A549 (cell line): Measurements from ENCODE around the gene GABRD. TPM values are rescaled to one million over a fixed set of nuclear protein-coding genes. Genes with fewer than 3 reads are reported as not detected.

Experiments
- ATAC-seq, 2 experiments: fragments of 200-7000 bp in 1 of 2; fragments of >200 bp in 1 of 2; cut with Nextera tagmentation in 1 of 2; cut with Tn5 transposase in 1 of 2; 3 replicates each; pipeline versions ENCODE4 v1.8.0 to v1.9.1; 2018 to 2020; ENCODE audit warnings: mild to moderate bottlenecking in 1 of 2, moderate library complexity in 1 of 2
- CTCF ChIA-PET: fragments of 300-600 bp; sonication (Branson Sonifier 250); formaldehyde crosslinking; extraction: SDS; loops from one replicate; lab custom pipeline; 2021; ENCODE audit warnings: antibody characterized with exemption, inconsistent platforms; lab: Yijun Ruan, JAX
- POLR2A ChIA-PET: fragments of 350-600 bp; formaldehyde crosslinking; extraction: SDS; loops from one replicate; lab custom pipeline; 2021; ENCODE audit warnings: antibody characterized with exemption, inconsistent platforms; lab: Yijun Ruan, JAX
- DNase-seq, 2 experiments: peaks; one replicate each; pipeline versions ENCODE4 v3.0.0 to v3.0.0-alpha.2; 2011 to 2016; ENCODE audit warnings: low read depth in 1 of 2, low spot score in 1 of 2
- FAIRE-seq: peaks from 2 replicates; lab custom pipeline; 2011; peaks lifted over from hg19 to GRCh38; lab: Jason Lieb, UNC
- H3K27ac ChIP-seq, 2 experiments: fragments of >200 bp; sonication (Bioruptor Twin); formaldehyde crosslinking; 3 replicates each; pipeline ENCODE4 v1.5.1; 2016 to 2017
- H3K4me1 ChIP-seq: fragments of >200 bp; sonication (Bioruptor Twin); formaldehyde crosslinking; 3 replicates; pipeline ENCODE4 v1.6.1; 2016
- H3K4me2 ChIP-seq: fragments of >200 bp; sonication (Bioruptor Twin); formaldehyde crosslinking; 3 replicates; pipeline ENCODE4 v1.6.1; 2016
- H3K4me3 ChIP-seq: fragments of >200 bp; sonication (Bioruptor Twin); formaldehyde crosslinking; 3 replicates; pipeline ENCODE4 v1.5.1; 2016
- H3K9me3 ChIP-seq: fragments of >200 bp; sonication (Bioruptor Twin); formaldehyde crosslinking; 3 replicates; pipeline ENCODE4 v1.6.1; 2016
- ATOH8 ChIP-seq: fragments of 250-450 bp; sonication (Bioruptor Pico); IDR thresholded peaks from 2 replicates; pipeline ENCODE4 v1.5.0; 2020; ENCODE audit warnings: low read depth, mild to moderate bottlenecking, moderate library complexity
- BHLHE40 ChIP-seq: IDR thresholded peaks from 2 replicates; pipeline ENCODE4 v1.6.1; 2012; ENCODE audit warnings: low read depth, low read length, inconsistent platforms
- CBX8 ChIP-seq: fragments of 200-600 bp; sonication (generic); IDR thresholded peaks from 2 replicates; pipeline ENCODE4 v1.6.1; 2016
- CEBPB ChIP-seq, 2 experiments: fragments of >200 bp in 1 of 2; sonication (Bioruptor Twin) in 1 of 2; formaldehyde crosslinking in 1 of 2; IDR thresholded peaks; 2 replicates each; pipeline ENCODE4 v1.6.1; 2012 to 2016
- CHD4 ChIP-seq: fragments of 200-600 bp; sonication (generic); IDR thresholded peaks from 2 replicates; pipeline ENCODE4 v1.6.1; 2016; ENCODE audit warnings: antibody characterized with exemption, mild to moderate bottlenecking, borderline replicate concordance
- CTCF ChIP-seq: fragments of >200 bp; sonication (Bioruptor Twin); formaldehyde crosslinking; IDR thresholded peaks from 3 replicates; pipeline ENCODE4 v1.5.1; 2016
- ELK1 ChIP-seq: fragments of 150-350 bp; IDR thresholded peaks from 2 replicates; pipeline ENCODE4 v1.6.1; 2014; ENCODE audit warnings: low read depth, mild to moderate bottlenecking, low read length
- ESRRA ChIP-seq: fragments of 150-350 bp; IDR thresholded peaks from 2 replicates; pipeline ENCODE4 v1.6.1; 2014; ENCODE audit warnings: mild to moderate bottlenecking, low read length, borderline replicate concordance
- FOSB ChIP-seq: fragments of 250-450 bp; sonication (Bioruptor Pico); IDR thresholded peaks from 2 replicates; pipeline ENCODE4 v1.5.0; 2020; ENCODE audit warnings: mild to moderate bottlenecking, moderate library complexity
- GATA3 ChIP-seq: IDR thresholded peaks from 2 replicates; pipeline ENCODE4 v1.6.1; 2012; ENCODE audit warnings: borderline replicate concordance
- HOXA7 ChIP-seq: fragments of 250-450 bp; sonication (Bioruptor Pico); IDR thresholded peaks from 2 replicates; pipeline ENCODE4 v1.5.0; 2020; ENCODE audit warnings: mild to moderate bottlenecking, moderate library complexity
- HOXB5 ChIP-seq: fragments of 250-450 bp; sonication (Bioruptor Pico); IDR thresholded peaks from 2 replicates; pipeline ENCODE4 v1.5.0; 2020; ENCODE audit warnings: mild to moderate bottlenecking, moderate library complexity
- JUN ChIP-seq, 2 experiments: fragments of >200 bp; sonication (Bioruptor Twin); formaldehyde crosslinking; IDR thresholded peaks; 2 replicates in 1 of 2; 3 replicates in 1 of 2; pipeline ENCODE4 v1.6.1; 2016 to 2017
- JUNB ChIP-seq: fragments of >200 bp; sonication (Bioruptor Twin); formaldehyde crosslinking; IDR thresholded peaks from 2 replicates; pipeline ENCODE4 v1.6.1; 2016
- KDM1A ChIP-seq: fragments of 200-600 bp; sonication (generic); IDR thresholded peaks from 2 replicates; pipeline ENCODE4 v1.6.1; 2016; ENCODE audit warnings: low read depth, mild to moderate bottlenecking
- KDM5A ChIP-seq: fragments of 200-600 bp; sonication (generic); IDR thresholded peaks from 2 replicates; pipeline ENCODE4 v1.6.1; 2016; ENCODE audit warnings: antibody characterized with exemption, mild to moderate bottlenecking
- MAFK ChIP-seq: fragments of 450-650 bp; IDR thresholded peaks from 2 replicates; pipeline ENCODE4 v1.6.1; 2014; ENCODE audit not compliant: partially characterized antibody
- MYC ChIP-seq: IDR thresholded peaks from 2 replicates; pipeline ENCODE4 v1.6.1; 2012; ENCODE audit warnings: mild to moderate bottlenecking, inconsistent platforms, low read length, improper control_type of control experiment, borderline replicate concordance
- NR3C1 ChIP-seq: fragments of >200 bp; sonication (Bioruptor Twin); formaldehyde crosslinking; IDR thresholded peaks from 3 replicates; pipeline ENCODE4 v1.6.1; 2017
- PHF8 ChIP-seq: fragments of 200-600 bp; sonication (generic); IDR thresholded peaks from 2 replicates; pipeline ENCODE4 v1.6.1; 2016; ENCODE audit warnings: low read depth, mild to moderate bottlenecking, antibody characterized with exemption, moderate library complexity, borderline replicate concordance
- POLR2AphosphoS2 ChIP-seq: conservative IDR thresholded peaks from 2 replicates; pipeline ENCODE4 v1.6.1; 2012; ENCODE audit warnings: low read length, improper control_type of control experiment, inconsistent platforms
- RARB ChIP-seq: fragments of 250-450 bp; sonication (Bioruptor Pico); IDR thresholded peaks from 2 replicates; pipeline ENCODE4 v1.8.0; 2021; ENCODE audit warnings: mild to moderate bottlenecking, moderate library complexity
- SREBF2 ChIP-seq: fragments of 450-650 bp; IDR thresholded peaks from 2 replicates; pipeline ENCODE4 v1.6.1; 2014; ENCODE audit warnings: mild to moderate bottlenecking, moderate library complexity
- USF2 ChIP-seq: fragments of 450-650 bp; IDR thresholded peaks from 2 replicates; pipeline ENCODE4 v1.6.1; 2014; ENCODE audit warnings: antibody characterized with exemption
- WGBS: methylation state at CpG from one replicate; pipeline ENCODE4 v1.1.6; 2017; ENCODE audit errors: missing lambda C conversion rate; 5-methylcytosine and 5-hydroxymethylcytosine counted together
- polyA plus RNA-seq, 4 experiments: library from polyadenylated mRNA; depleted of rRNA in 3 of 4; stranded (reverse); fragments of >200 nt; fragmentation: RNase III in 1 of 4; extraction: RNeasy Plus Mini Kit Qiagen cat#74134 plus additional on column Dnase treatment in 1 of 4; gene quantifications; 2 replicates in 3 of 4; 3 replicates in 1 of 4; pipeline ENCODE4 v1.2.3, GENCODE V29; 2011 to 2017
- TF ChIP-seq, protein P1 (sequence below): fragments of 250-450 bp; sonication (Bioruptor Pico); IDR thresholded peaks from 2 replicates; pipeline ENCODE4 v1.5.0; 2021; ENCODE audit warnings: mild to moderate bottlenecking, moderate library complexity, borderline replicate concordance

The GABRD gene
- polyA plus RNA-seq, 2 of the 4 experiments (the other 2 are of a cell fraction), result 0.12 to 0.52 TPM

- no peaks in the 10 kb centered on the region for H3K4me1 ChIP-seq
- H3K27ac ChIP-seq, result no peak overlapping the region
- ATAC-seq (no peak), DNase-seq (no peak), FAIRE-seq (no peak)
- no peaks in the 10 kb centered on the region for H3K9me3 ChIP-seq
- ChIA-PET POLR2A (no interaction called here), CTCF (interaction anchor here (1.0 kb wide), 1 partner anchor 20 kb away, joined by 4 read pairs; no protein-coding TSS in a partner anchor)
- TF ChIP-seq KDM5A (no peak), MYC (no peak), MAFK (no peak), RARB (CRISPR knock-in tag) (no peak), JUNB (no peak), ESRRA (no peak), ATOH8 (CRISPR knock-in tag) (no peak), PHF8 (no peak)
- TF ChIP-seq, protein P1, sequence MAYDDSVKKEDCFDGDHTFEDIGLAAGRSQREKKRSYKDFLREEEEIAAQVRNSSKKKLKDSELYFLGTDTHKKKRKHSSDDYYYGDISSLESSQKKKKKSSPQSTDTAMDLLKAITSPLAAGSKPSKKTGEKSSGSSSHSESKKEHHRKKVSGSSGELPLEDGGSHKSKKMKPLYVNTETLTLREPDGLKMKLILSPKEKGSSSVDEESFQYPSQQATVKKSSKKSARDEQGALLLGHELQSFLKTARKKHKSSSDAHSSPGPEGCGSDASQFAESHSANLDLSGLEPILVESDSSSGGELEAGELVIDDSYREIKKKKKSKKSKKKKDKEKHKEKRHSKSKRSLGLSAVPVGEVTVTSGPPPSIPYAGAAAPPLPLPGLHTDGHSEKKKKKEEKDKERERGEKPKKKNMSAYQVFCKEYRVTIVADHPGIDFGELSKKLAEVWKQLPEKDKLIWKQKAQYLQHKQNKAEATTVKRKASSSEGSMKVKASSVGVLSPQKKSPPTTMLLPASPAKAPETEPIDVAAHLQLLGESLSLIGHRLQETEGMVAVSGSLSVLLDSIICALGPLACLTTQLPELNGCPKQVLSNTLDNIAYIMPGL (CRISPR knock-in tag), result no peak
- H3K4me2 ChIP-seq, result no peak overlapping the region
- H3K4me3 ChIP-seq, result no peak overlapping the region
- WGBS, result 90% methylated on average over 3 of the region's 10 CpGs
Measured at GRCh38 chr1:2024451-2024850, 5.3 kb downstream of the GABRD start.

DNA sequence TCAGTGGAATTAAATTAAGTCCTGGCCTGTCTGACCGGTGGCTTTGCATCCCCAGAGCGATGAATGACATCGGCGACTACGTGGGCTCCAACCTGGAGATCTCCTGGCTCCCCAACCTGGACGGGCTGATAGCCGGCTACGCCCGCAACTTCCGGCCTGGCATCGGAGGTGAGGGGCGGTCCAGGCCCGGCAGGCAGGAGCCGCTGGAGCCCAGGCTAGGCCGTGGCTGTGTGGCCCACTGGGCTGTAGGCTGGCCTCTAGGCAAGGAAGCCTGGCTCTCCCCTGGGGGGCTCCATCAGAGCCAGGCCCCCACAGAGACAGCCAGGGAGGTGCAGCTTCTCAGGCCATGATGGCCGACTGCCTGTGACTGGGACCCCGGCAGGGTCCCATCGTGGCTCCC lies 5.7 kb downstream of the GABRD start:
- Histone ChIP-seq H3K4me1 (no peaks in the 10 kb centered on the region), H3K27ac (no peak overlapping the region), H3K9me3 (no peaks in the 10 kb centered on the region), H3K4me2 (no peak overlapping the region), H3K4me3 (no peak overlapping the region)
- POLR2A ChIA-PET, result no interaction called here
- ATAC-seq (no peak), FAIRE-seq (no peak), DNase-seq (no peak)
- CTCF ChIA-PET, result interaction anchor here (0.8 kb wide), 1 partner anchor 22 kb away, joined by 3 read pairs; no protein-coding TSS in a partner anchor
- 66% methylated on average over 3 of the region's 18 CpGs for WGBS
- TF ChIP-seq NR3C1, result no peak
- no peak for TF ChIP-seq CHD4
- no peak for TF ChIP-seq GATA3
- no peak for TF ChIP-seq JUN (IDR thresholded peaks at IDR 0.05)
- TF ChIP-seq POLR2AphosphoS2, result no peak
- no peak for TF ChIP-seq ELK1
- TF ChIP-seq KDM1A, result no peak
- TF ChIP-seq HOXB5 (CRISPR knock-in tag), result no peak
- TF ChIP-seq CTCF, result no peak
- TF ChIP-seq BHLHE40, result no peak
- no peak for TF ChIP-seq ATOH8 (CRISPR knock-in tag)
- no peak for TF ChIP-seq HOXA7
- TF ChIP-seq CBX8, result no peak
- TF ChIP-seq, protein P1 (CRISPR knock-in tag), result no peak
- no peak for TF ChIP-seq CEBPB (IDR thresholded peaks at IDR 0.05)
- no peak for TF ChIP-seq USF2
- TF ChIP-seq FOSB (CRISPR knock-in tag), result no peak
- TF ChIP-seq SREBF2, result no peak
